DND-41 (cell line): Measurements from ENCODE around the gene SPATA17.
"Not testable (repeated sequence)": the region's sequence is repeated elsewhere in the genome, so short reads cannot be mapped to it uniquely, and the experiment has no call there.

Experiments
- ATAC-seq: fragments of 200-7000 bp; cut with Tn5 transposase; 3 replicates; pipeline ENCODE4 v1.9.1; 2021; ENCODE audit warnings: low read depth; ENCODE audit not compliant: insufficient read depth
- DNase-seq: peaks from one replicate; pipeline ENCODE4 v3.0.0-alpha.2; 2020
- H2AFZ ChIP-seq: 2 replicates; pipeline ENCODE4 v1.6.0; 2012; ENCODE audit warnings: low read depth, low read length
- H3K27ac ChIP-seq: 2 replicates; pipeline ENCODE4 v1.5.1; 2012; ENCODE audit warnings: low read length, inconsistent platforms
- H3K27me3 ChIP-seq: fragments of 200-600 bp; sonication (generic); 2 replicates; pipeline ENCODE4 v1.6.0; 2012; ENCODE audit warnings: low read length, mild to moderate bottlenecking, inconsistent platforms; ENCODE audit not compliant: insufficient read depth, poor library complexity
- H3K36me3 ChIP-seq: 2 replicates; pipeline ENCODE4 v1.5.1; 2012; ENCODE audit warnings: low read length, inconsistent platforms; ENCODE audit not compliant: insufficient read depth
- H3K4me1 ChIP-seq: 2 replicates; pipeline ENCODE4 v1.5.1; 2012; ENCODE audit warnings: mild to moderate bottlenecking, low read length; ENCODE audit not compliant: insufficient read depth
- H3K4me2 ChIP-seq: 2 replicates; pipeline ENCODE4 v1.6.0; 2012; ENCODE audit warnings: mild to moderate bottlenecking, moderate library complexity, low read length, inconsistent platforms; ENCODE audit not compliant: insufficient read depth
- H3K4me3 ChIP-seq, 2 experiments: fragments of 200-600 bp in 1 of 2; shearing (Covaris generic) in 1 of 2; 2 replicates each; pipeline ENCODE4 v1.5.1; 2012 to 2016; ENCODE audit warnings: inconsistent platforms in 2 of 2, low read length in 2 of 2, mild to moderate bottlenecking in 2 of 2, low read depth in 1 of 2, moderate library complexity in 1 of 2
- H3K79me2 ChIP-seq: 2 replicates; pipeline ENCODE4 v1.6.0; 2012; ENCODE audit warnings: low read length, inconsistent platforms; ENCODE audit not compliant: insufficient read depth
- H3K9ac ChIP-seq: 2 replicates; pipeline ENCODE4 v1.6.0; 2012; ENCODE audit warnings: low read depth, mild to moderate bottlenecking, inconsistent platforms, low read length, moderate library complexity
- H3K9me3 ChIP-seq: 2 replicates; pipeline ENCODE4 v1.5.1; 2012; ENCODE audit warnings: low read length, moderate library complexity, mild to moderate bottlenecking, inconsistent platforms; ENCODE audit not compliant: insufficient read depth, severe bottlenecking
- H4K20me1 ChIP-seq: 2 replicates; pipeline ENCODE4 v1.6.0; 2012; ENCODE audit warnings: low read length; ENCODE audit not compliant: insufficient read depth
- EZH2 ChIP-seq: IDR thresholded peaks from 3 replicates; pipeline ENCODE4 v1.6.1; 2012; ENCODE audit warnings: borderline replicate concordance, low read depth, mild to moderate bottlenecking, moderate library complexity, low read length, inconsistent platforms; ENCODE audit not compliant: severe bottlenecking
- TF ChIP-seq, protein P1 (sequence below): IDR thresholded peaks from 2 replicates; pipeline ENCODE4 v1.5.1; 2012; ENCODE audit warnings: borderline replicate concordance, low read length, moderate library complexity, mild to moderate bottlenecking; ENCODE audit not compliant: poor library complexity, severe bottlenecking; ENCODE audit errors: extremely low read depth

The SPATA17 gene, protein sequence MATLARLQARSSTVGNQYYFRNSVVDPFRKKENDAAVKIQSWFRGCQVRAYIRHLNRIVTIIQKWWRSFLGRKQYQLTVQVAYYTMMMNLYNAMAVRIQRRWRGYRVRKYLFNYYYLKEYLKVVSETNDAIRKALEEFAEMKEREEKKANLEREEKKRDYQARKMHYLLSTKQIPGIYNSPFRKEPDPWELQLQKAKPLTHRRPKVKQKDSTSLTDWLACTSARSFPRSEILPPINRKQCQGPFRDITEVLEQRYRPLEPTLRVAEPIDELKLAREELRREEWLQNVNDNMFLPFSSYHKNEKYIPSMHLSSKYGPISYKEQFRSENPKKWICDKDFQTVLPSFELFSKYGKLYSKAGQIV

DNA sequence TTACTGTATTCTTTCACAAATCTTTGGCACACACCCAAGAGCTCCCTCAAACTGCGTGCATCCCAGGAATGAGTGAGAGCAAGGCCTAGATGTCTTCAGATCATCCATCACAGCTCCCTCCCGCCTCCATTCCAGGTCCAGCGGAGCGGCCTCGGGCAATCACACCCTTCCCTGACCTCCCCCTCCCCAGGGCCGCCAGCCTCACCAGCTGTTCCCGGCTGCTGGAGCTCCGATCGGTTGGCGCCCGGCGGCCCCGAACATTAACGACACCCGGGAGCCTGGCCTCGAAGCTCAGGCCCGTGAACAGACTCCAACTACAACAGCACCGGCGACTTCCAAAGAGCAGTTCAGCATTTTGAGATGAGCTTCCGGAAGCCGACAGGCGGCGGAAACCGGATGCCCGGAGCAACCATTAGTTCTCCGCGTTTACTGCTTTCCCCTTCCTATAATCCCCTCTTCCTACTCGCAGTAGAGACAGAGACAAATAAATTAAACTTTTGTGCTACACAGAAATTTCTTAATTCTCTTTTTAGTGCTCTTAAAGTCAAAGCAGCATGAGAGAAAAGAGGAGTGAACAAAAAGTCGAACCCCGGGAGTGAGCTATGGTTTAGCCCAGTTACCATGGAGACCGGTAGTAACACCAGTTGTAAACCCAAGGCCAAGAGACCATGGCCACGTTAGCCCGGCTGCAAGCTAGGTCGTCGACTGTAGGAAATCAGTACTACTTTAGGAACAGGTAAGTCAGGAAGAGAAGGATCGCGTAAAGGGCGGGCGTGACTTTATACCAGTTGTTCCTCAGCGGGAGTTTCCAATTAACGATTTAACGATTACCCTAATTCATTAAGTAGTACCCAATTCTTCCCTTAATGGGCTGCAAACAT, at the start of gene SPATA17, which contains the start of gene GPATCH2:
Gene SPATA17 (plus strand): TSS at position 634 of the 881 bp plus-strand sequence. CDS start 35 bp downstream, at position 669.
Gene GPATCH2 (minus strand): TSS at position 380 of the 881 bp plus-strand sequence. CDS start 119 bp downstream, at position 261.
- Histone ChIP-seq H3K4me1 (peaks cover 33% of the 10 kb centered on the region), H3K79me2 (peaks cover 48% of the 10 kb centered on the region)
- TF ChIP-seq, protein P1, sequence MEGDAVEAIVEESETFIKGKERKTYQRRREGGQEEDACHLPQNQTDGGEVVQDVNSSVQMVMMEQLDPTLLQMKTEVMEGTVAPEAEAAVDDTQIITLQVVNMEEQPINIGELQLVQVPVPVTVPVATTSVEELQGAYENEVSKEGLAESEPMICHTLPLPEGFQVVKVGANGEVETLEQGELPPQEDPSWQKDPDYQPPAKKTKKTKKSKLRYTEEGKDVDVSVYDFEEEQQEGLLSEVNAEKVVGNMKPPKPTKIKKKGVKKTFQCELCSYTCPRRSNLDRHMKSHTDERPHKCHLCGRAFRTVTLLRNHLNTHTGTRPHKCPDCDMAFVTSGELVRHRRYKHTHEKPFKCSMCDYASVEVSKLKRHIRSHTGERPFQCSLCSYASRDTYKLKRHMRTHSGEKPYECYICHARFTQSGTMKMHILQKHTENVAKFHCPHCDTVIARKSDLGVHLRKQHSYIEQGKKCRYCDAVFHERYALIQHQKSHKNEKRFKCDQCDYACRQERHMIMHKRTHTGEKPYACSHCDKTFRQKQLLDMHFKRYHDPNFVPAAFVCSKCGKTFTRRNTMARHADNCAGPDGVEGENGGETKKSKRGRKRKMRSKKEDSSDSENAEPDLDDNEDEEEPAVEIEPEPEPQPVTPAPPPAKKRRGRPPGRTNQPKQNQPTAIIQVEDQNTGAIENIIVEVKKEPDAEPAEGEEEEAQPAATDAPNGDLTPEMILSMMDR: peak; percentile 19
- TF ChIP-seq EZH2: no peak

DNA sequence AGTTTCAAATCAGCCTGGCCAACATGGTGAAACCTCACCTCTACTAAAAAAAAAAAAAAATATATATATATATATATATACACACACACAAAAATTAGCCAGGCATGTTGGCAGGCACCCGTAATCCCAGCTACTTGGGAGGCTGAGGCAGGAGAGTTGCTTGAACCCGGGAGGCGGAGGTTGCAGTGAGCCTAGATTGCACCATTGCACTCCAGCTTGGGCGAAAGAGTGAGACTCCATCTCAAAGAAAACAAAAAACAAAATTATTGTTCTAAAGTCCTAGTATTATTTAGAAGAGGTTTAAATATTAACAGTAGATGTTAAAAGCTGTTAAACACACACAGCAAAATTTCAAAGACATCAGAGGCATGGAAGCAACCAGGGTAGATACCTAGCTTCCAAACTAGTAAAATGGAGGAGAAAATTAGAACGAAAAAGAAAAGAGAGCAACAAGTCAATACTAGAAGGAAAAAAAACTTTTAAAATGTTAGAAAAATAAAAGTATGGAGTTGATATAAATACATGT, 46.8 kb upstream of the SPATA17 start:
- H4K20me1 ChIP-seq, H3K4me3 ChIP-seq, H3K9me3 ChIP-seq, H3K4me2 ChIP-seq, DNase-seq, H2AFZ ChIP-seq, H3K36me3 ChIP-seq, ATAC-seq, H3K4me1 ChIP-seq, H3K9ac ChIP-seq, H3K79me2 ChIP-seq, H3K27me3 ChIP-seq, H3K27ac ChIP-seq: not testable (repeated sequence)

More for the DNA sequence above, at the start of gene SPATA17, which contains the start of gene GPATCH2:
- no peaks in the 10 kb centered on the region for H3K27me3 ChIP-seq
- H3K4me2 ChIP-seq: peak within 1 kb of the TSS; percentile 72
- ATAC-seq: peak; percentile 95
- H3K9ac ChIP-seq: peak within 1 kb of the TSS; percentile 80
- peak within 1 kb of the TSS; percentile 95 for H2AFZ ChIP-seq
- H3K27ac ChIP-seq: peak within 1 kb of the TSS; percentile 86
- H3K9me3 ChIP-seq: no peaks in the 10 kb centered on the region
- no peaks in the 10 kb centered on the region; the same call in 1 of the 2 replicates for H3K36me3 ChIP-seq
- no peaks in the 10 kb centered on the region for H4K20me1 ChIP-seq
- H3K4me3 ChIP-seq: peak within 1 kb of the TSS; percentile 83 to 85
- DNase-seq: peak; percentile 80

DNA sequence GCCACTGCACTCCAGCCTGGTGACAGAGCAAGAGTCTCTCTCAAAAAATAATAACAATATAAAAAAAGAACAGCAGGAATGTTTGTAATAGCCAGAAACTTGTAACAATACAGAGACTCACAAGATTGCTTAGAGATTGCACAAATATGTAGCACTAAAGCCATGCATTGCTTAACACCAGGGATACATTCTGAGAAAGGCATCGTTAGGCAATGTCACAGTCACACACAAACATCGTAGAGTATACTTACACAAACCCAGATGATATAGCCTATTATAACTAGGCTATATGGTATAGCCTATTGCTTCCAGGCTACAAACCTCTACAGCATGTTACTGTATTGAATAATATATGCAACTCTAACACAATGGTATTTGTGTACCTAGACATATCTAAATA, 45.6 kb upstream of the SPATA17 start:
- no peak overlapping the region for H3K9ac ChIP-seq
- no peak overlapping the region for H2AFZ ChIP-seq
- no peak overlapping the region for H3K4me2 ChIP-seq
- no peaks in the 10 kb centered on the region for H3K79me2 ChIP-seq
- no peaks in the 10 kb centered on the region for H4K20me1 ChIP-seq
- no peaks in the 10 kb centered on the region for H3K27me3 ChIP-seq
- no peak overlapping the region for H3K4me3 ChIP-seq
- H3K9me3 ChIP-seq: no peaks in the 10 kb centered on the region
- DNase-seq (no peak), ATAC-seq (no peak)
- no peaks in the 10 kb centered on the region for H3K4me1 ChIP-seq
- H3K36me3 ChIP-seq: no peaks in the 10 kb centered on the region
- TF ChIP-seq, protein P1: no peak
- no peak for TF ChIP-seq EZH2
- no peak overlapping the region for H3K27ac ChIP-seq

DNA sequence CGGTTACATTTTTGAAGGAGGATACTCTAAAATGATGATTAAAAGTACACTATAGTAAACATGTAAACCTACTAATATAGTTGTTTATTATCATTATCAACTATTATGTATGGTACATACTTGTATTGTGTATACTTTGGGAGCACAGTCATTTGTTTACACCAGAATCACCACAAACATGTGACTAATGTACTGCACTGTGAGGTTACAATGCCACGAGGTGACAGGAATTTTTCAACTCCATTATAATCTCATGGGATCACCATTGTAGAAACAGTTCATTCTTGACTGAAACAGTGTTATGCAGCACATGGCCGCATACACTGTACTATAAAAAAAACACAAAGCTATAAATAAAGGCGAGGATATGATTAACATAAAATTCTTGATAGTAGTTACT, 44.6 kb upstream of the SPATA17 start:
- Histone ChIP-seq H4K20me1 (no peaks in the 10 kb centered on the region), H2AFZ (no peak overlapping the region), H3K36me3 (no peaks in the 10 kb centered on the region), H3K9me3 (no peaks in the 10 kb centered on the region), H3K4me1 (no peaks in the 10 kb centered on the region), H3K9ac (no peak overlapping the region), H3K4me3 (no peak overlapping the region), H3K79me2 (no peaks in the 10 kb centered on the region), H3K27ac (no peak overlapping the region), H3K27me3 (no peaks in the 10 kb centered on the region), H3K4me2 (no peak overlapping the region)
- no peak for ATAC-seq
- no peak for DNase-seq
- TF ChIP-seq, protein P1: no peak
- no peak for TF ChIP-seq EZH2
